Measurements from ENCODE around the gene PROX2. TPM values are rescaled to one million over a fixed set of nuclear protein-coding genes. Genes with fewer than 3 reads are reported as not detected.

Gene PROX2
- total and polyA plus RNA-seq, 2 donors (not counting 1 experiment from before 2014, with no cell fraction given) = 0.03 to 0.07 TPM

DNA sequence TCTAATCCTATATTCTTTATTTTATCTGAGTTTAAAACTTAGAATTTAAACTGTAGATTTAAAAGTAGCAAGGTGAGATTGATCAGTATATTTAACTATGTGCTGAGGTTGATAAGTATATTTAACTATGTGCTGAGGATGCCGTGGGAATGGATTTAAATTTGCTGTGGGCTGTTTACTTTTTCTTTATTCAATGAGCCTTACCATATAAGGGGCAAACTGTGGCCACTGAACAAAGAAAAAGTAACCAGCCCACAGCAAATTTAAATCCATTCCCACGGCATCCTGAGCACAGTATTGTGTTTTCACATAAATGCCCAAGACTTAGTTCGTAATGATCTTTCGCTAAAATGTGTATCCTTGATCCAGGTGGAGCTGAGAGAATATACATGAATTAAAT is 43.1 kb downstream of the PROX2 start:
- TF ChIP-seq, protein P1, sequence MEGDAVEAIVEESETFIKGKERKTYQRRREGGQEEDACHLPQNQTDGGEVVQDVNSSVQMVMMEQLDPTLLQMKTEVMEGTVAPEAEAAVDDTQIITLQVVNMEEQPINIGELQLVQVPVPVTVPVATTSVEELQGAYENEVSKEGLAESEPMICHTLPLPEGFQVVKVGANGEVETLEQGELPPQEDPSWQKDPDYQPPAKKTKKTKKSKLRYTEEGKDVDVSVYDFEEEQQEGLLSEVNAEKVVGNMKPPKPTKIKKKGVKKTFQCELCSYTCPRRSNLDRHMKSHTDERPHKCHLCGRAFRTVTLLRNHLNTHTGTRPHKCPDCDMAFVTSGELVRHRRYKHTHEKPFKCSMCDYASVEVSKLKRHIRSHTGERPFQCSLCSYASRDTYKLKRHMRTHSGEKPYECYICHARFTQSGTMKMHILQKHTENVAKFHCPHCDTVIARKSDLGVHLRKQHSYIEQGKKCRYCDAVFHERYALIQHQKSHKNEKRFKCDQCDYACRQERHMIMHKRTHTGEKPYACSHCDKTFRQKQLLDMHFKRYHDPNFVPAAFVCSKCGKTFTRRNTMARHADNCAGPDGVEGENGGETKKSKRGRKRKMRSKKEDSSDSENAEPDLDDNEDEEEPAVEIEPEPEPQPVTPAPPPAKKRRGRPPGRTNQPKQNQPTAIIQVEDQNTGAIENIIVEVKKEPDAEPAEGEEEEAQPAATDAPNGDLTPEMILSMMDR (IDR thresholded peaks at IDR 0.05) = no peak
- no peak for TF ChIP-seq EZH2 (IDR thresholded peaks at IDR 0.05; ENCODE audit: borderline replicate concordance, insufficient read depth, low read depth, low read length, poor library complexity, severe bottlenecking)
- Mint-ChIP-seq H3K27ac (no peak overlapping the region), H3K4me3 (no peak overlapping the region), H3K4me1 (peaks cover 33% of the 10 kb centered on the region), H3K9me3 (ENCODE audit: insufficient read depth) (no peaks in the 10 kb centered on the region), H3K27me3 (no peaks in the 10 kb centered on the region)
- Histone ChIP-seq H3K79me2 (ENCODE audit: control insufficient read depth, insufficient read depth, low read length) (no peaks in the 10 kb centered on the region), H3K27ac (ENCODE audit: low read length in 2 of 2) (no peak overlapping the region), H2AFZ (ENCODE audit: insufficient read depth, low read depth, low read length, poor library complexity, severe bottlenecking) (no peak overlapping the region), H4K20me1 (ENCODE audit: control insufficient read depth, insufficient read depth, low read length, poor library complexity, severe bottlenecking) (no peaks in the 10 kb centered on the region), H3K27me3 (replicated peaks in 1 of 4; ENCODE audit: control extremely low read depth in 1 of 4, control insufficient read depth in 3 of 4, insufficient read depth in 4 of 4, low read length in 3 of 4) (no peaks in the 10 kb centered on the region), H3K9me3 (ENCODE audit: control extremely low read depth in 1 of 3, control insufficient read depth in 2 of 3, insufficient read depth in 1 of 3, low read length in 2 of 3) (no peaks in the 10 kb centered on the region), H3K4me2 (replicated peaks; ENCODE audit: low read depth, low read length, poor library complexity, severe bottlenecking) (no peak overlapping the region), H3K9ac (ENCODE audit: low read length) (no peak overlapping the region), H3K4me1 (ENCODE audit: control insufficient read depth in 2 of 2, insufficient read depth in 2 of 2, low read length in 2 of 2) (peaks cover 31 to 34% of the 10 kb centered on the region in 2 donors), H3K36me3 (replicated peaks in 1 of 2; ENCODE audit: control extremely low read depth in 1 of 2, control insufficient read depth in 1 of 2, extremely low read depth in 1 of 2, insufficient read depth in 2 of 2, low read length in 1 of 2) (peaks cover 9 to 34% of the 10 kb centered on the region in 2 experiments), H3K4me3 (ENCODE audit: control extremely low read depth in 1 of 5, extremely low read depth in 1 of 5, insufficient read depth in 1 of 5, low read depth in 2 of 5, low read length in 4 of 5) (no peak overlapping the region)
- POLR2A ChIA-PET = interaction anchor here (0.6 kb wide), 1 partner anchor 269 kb away, joined by 3 read pairs; no protein-coding TSS in a partner anchor
- no CpG with 5 or more reads among the region's 4 CpGs for WGBS (ENCODE audit: insufficient coverage)
- ATAC-seq (ENCODE audit: low read depth) = no peak
- intact Hi-C loops (cut with micrococcal nuclease) = no loop called here
- no peak for DNase-seq
- CTCF ChIA-PET = interaction anchor here (1.8 kb wide), 1 partner anchor 28 kb away, joined by 5 read pairs; no protein-coding TSS in a partner anchor

DNA sequence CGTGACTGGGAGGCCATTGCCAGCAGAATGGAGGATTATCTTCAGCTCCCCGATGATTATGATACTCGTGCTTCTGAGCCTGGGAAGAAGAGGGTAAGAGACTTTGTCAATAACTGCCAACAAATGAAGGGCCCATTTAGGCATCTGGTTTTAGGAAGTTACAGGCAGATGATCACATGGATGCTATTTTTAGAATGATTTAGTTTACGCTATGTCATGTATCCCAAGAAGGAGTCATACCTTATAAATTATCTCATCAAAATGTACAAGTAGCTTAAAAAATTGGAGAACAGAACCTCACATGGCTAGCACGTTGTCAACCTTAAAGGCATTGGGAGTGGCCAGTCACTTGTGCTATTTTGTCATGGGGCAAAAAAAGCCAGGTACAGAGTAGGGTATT is 46.7 kb downstream of the PROX2 start:
- no peak overlapping the region for H3K27ac ChIP-seq (ENCODE audit: low read length in 2 of 2)
- peaks cover 11 to 47% of the 10 kb centered on the region in 2 experiments for H3K36me3 ChIP-seq (replicated peaks in 1 of 2; ENCODE audit: control extremely low read depth in 1 of 2, control insufficient read depth in 1 of 2, extremely low read depth in 1 of 2, insufficient read depth in 2 of 2, low read length in 1 of 2)
- no peak for ATAC-seq (ENCODE audit: low read depth)
- no peak overlapping the region for H2AFZ ChIP-seq (ENCODE audit: insufficient read depth, low read depth, low read length, poor library complexity, severe bottlenecking)
- H3K9me3 ChIP-seq (ENCODE audit: control extremely low read depth in 1 of 3, control insufficient read depth in 2 of 3, insufficient read depth in 1 of 3, low read length in 2 of 3) = no peaks in the 10 kb centered on the region
- H3K4me2 ChIP-seq (replicated peaks; ENCODE audit: low read depth, low read length, poor library complexity, severe bottlenecking) = no peak overlapping the region
- H4K20me1 ChIP-seq (ENCODE audit: control insufficient read depth, insufficient read depth, low read length, poor library complexity, severe bottlenecking) = no peaks in the 10 kb centered on the region
- WGBS (ENCODE audit: insufficient coverage) = 100% methylated on average over 4 of the region's 5 CpGs
- CTCF ChIA-PET = interaction anchor here (0.5 kb wide), 1 partner anchor 72 kb away, joined by 3 read pairs; no protein-coding TSS in a partner anchor
- peaks cover 7% of the 10 kb centered on the region for H3K4me1 Mint-ChIP-seq
- no peaks in the 10 kb centered on the region for H3K27me3 ChIP-seq (replicated peaks in 1 of 4; ENCODE audit: control extremely low read depth in 1 of 4, control insufficient read depth in 3 of 4, insufficient read depth in 4 of 4, low read length in 3 of 4)
- H3K9ac ChIP-seq (ENCODE audit: low read length) = no peak overlapping the region
- no peaks in the 10 kb centered on the region for H3K79me2 ChIP-seq (ENCODE audit: control insufficient read depth, insufficient read depth, low read length)
- H3K4me3 ChIP-seq (ENCODE audit: control extremely low read depth in 1 of 5, extremely low read depth in 1 of 5, insufficient read depth in 1 of 5, low read depth in 2 of 5, low read length in 4 of 5) = no peak overlapping the region
- H3K27me3 Mint-ChIP-seq = no peaks in the 10 kb centered on the region
- DNase-seq = no peak
- no peak for TF ChIP-seq EZH2 (IDR thresholded peaks at IDR 0.05; ENCODE audit: borderline replicate concordance, insufficient read depth, low read depth, low read length, poor library complexity, severe bottlenecking)
- TF ChIP-seq, protein P1 (IDR thresholded peaks at IDR 0.05) = no peak
- intact Hi-C loops (cut with micrococcal nuclease) = no loop called here
- H3K27ac Mint-ChIP-seq = no peak overlapping the region
- no peaks in the 10 kb centered on the region for H3K9me3 Mint-ChIP-seq (ENCODE audit: insufficient read depth)
- H3K4me3 Mint-ChIP-seq = no peak overlapping the region
- peaks cover 0 to 6% of the 10 kb centered on the region in 2 donors for H3K4me1 ChIP-seq (ENCODE audit: control insufficient read depth in 2 of 2, insufficient read depth in 2 of 2, low read length in 2 of 2)
- POLR2A ChIA-PET = no interaction called here

All from B cell (primary cell).